Measurements from ENCODE around the gene SCO2.

The SCO2 gene

DNA sequence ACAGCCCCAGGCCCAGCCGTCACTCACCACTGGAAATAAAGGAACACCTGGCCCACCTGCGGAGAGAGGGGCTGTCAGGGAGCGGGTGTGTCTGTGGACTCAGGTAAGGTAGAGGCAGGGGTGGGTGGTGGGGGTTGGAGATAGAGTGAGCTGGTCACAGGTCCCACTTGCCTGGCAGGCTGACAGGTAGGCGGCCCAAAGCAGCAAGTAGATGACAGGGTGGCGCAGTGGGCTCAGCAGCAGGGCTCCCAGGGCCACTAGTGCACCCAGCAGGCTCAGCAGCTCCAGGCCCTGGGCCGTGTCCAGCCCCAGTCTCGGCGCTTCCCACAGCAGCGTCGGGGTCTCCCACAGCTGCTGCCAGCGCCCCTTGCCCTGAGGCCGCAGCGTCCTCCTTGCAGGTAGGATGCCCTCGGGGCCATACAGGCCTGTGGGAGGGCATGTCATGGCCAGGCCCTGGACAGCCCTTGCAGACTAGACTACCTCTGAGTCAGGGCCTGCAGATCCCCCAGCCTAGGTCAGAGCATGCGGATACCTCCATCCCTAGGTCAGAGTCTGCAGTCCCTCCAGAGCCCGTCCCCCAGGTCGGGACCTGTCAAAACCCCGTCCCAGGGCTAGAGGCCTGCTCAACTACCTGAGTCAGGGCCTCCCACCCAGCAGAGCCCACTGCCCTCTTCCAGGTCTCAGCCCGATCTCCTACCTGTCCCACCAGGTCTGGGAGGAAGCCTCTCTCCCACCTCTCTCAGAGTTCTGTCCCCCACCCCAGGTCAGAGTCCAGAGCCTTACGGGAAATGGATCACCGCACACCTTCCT lies 18.6 kb downstream of the SCO2 start:
- H3K4me3 Mint-ChIP-seq: peak overlapping the region; percentile 93
- no peaks in the 10 kb centered on the region for H3K9me3 Mint-ChIP-seq
- H3K27me3 Mint-ChIP-seq: no peaks in the 10 kb centered on the region
- peaks cover 16% of the 10 kb centered on the region for H3K4me1 Mint-ChIP-seq
- peak overlapping the region; percentile 84 for H3K27ac Mint-ChIP-seq
- peaks cover 6% of the 10 kb centered on the region for H3K36me3 Mint-ChIP-seq (ENCODE audit: low read depth)
- ATAC-seq: no peak
- DNase-seq: peak; percentile 23

- H3K4me3 Mint-ChIP-seq: peak overlapping the region; percentile 93
- no peaks in the 10 kb centered on the region for H3K27me3 Mint-ChIP-seq
- peaks cover 16% of the 10 kb centered on the region for H3K4me1 Mint-ChIP-seq
- H3K9me3 Mint-ChIP-seq: no peaks in the 10 kb centered on the region
- DNase-seq: no peak
- peaks cover 6% of the 10 kb centered on the region for H3K36me3 Mint-ChIP-seq (ENCODE audit: low read depth)
- ATAC-seq: no peak
- no peak overlapping the region for H3K27ac Mint-ChIP-seq
These were observed 19.4 kb downstream of the SCO2 start for GRCh38 chr22:50505776-50506610.

GRCh38 chr22:50505276-50505775 lies 20.1 kb downstream of the SCO2 start:
- DNase-seq (no peak), ATAC-seq (no peak)
- Mint-ChIP-seq H3K9me3 (no peaks in the 10 kb centered on the region), H3K27me3 (no peaks in the 10 kb centered on the region), H3K4me1 (peaks cover 15% of the 10 kb centered on the region), H3K36me3 (ENCODE audit: low read depth) (peaks cover 6% of the 10 kb centered on the region), H3K27ac (no peak overlapping the region), H3K4me3 (no peak overlapping the region)

GRCh38 chr22:50504369-50505211 lies 20.8 kb downstream of the SCO2 start:
- Mint-ChIP-seq H3K27me3 (no peaks in the 10 kb centered on the region), H3K9me3 (no peaks in the 10 kb centered on the region), H3K36me3 (ENCODE audit: low read depth) (peaks cover 6% of the 10 kb centered on the region), H3K4me1 (peaks cover 12% of the 10 kb centered on the region), H3K4me3 (no peak overlapping the region), H3K27ac (no peak overlapping the region)
- no peak for DNase-seq
- ATAC-seq: no peak

GRCh38 chr22:50503475-50504145 lies 21.8 kb downstream of the SCO2 start:
- no peaks in the 10 kb centered on the region for H3K36me3 Mint-ChIP-seq (ENCODE audit: low read depth)
- H3K4me1 Mint-ChIP-seq: peaks cover 2% of the 10 kb centered on the region
- H3K27ac Mint-ChIP-seq: no peak overlapping the region
- H3K9me3 Mint-ChIP-seq: no peaks in the 10 kb centered on the region
- H3K4me3 Mint-ChIP-seq: no peak overlapping the region
- ATAC-seq: no peak
- peak; percentile 48 for DNase-seq
- no peaks in the 10 kb centered on the region for H3K27me3 Mint-ChIP-seq

DNA sequence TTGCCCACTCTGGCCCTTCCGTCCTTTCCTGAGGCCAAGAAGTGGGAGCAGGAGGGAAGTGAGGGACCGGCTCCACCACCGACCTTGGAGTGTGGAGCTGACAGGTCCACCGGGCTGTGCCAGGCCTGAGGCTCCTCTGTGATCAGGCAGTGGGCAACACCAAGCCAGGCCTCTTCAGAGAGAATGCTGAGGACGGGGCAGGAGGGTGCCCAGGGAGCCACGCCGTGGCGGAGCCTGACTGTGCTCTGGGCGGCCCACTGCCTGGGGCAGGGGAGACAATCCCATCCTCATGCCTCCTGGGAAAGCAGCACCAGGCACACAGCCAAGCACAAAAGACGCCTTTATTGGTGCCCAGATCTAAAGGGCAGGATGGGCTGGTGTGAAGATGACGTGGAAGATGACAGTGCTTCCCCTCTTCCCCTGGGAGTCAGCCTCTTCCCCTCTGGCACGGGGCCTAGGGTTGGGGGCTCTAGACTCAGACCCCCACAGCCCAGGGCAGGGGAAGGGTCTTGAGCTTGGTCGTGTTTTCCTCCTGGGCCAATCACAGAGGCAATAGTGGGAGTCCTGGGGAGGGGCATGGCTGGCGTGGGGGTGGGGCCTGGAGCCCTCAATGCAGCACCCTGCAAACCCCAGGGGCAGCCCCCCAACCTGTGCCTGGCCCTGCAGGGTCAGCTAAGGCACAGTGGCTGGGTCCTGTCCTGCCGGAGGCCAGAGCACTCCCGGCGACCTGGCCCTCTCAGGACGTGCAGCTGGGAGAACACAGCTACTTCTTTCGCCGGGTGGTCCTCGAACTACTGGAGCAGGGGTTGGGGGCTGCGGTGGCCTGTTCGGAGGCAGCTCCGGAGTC lies 22.5 kb downstream of the SCO2 start:
- Mint-ChIP-seq H3K9me3 (no peaks in the 10 kb centered on the region), H3K27me3 (no peaks in the 10 kb centered on the region), H3K4me1 (peaks cover 2% of the 10 kb centered on the region), H3K27ac (no peak overlapping the region), H3K36me3 (ENCODE audit: low read depth) (no peaks in the 10 kb centered on the region), H3K4me3 (no peak overlapping the region)
- DNase-seq (no peak), ATAC-seq (no peak)

- DNase-seq (no peak), ATAC-seq (no peak)
- H3K4me3 Mint-ChIP-seq: no peak overlapping the region
- no peaks in the 10 kb centered on the region for H3K27me3 Mint-ChIP-seq
- no peaks in the 10 kb centered on the region for H3K36me3 Mint-ChIP-seq (ENCODE audit: low read depth)
- no peaks in the 10 kb centered on the region for H3K9me3 Mint-ChIP-seq
- H3K4me1 Mint-ChIP-seq: peaks cover 2% of the 10 kb centered on the region
- no peak overlapping the region for H3K27ac Mint-ChIP-seq
These were observed 23.3 kb downstream of the SCO2 start for GRCh38 chr22:50502096-50502495.

DNA sequence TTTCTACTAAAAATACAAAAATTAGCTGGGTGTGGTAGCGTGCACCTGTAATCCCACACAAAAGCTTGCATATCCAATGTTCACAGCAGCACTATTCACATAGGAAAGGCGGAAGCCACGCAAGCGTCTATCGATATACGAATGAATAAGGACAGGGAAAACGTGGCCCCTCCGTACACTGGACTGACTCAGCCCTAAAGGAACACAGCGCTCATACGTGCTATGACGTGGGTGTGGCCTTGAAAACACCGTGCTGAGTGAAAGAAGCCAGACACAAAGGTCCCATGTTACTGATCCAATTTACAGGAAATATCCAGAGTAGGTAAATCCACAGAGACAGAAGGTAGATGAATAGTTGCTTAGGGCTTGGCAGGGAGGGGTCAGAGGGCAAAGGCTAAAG lies 24.9 kb downstream of the SCO2 start:
- Mint-ChIP-seq H3K36me3 (ENCODE audit: low read depth) (no peaks in the 10 kb centered on the region), H3K27ac (no peak overlapping the region), H3K4me1 (no peaks in the 10 kb centered on the region), H3K4me3 (no peak overlapping the region), H3K9me3 (no peaks in the 10 kb centered on the region), H3K27me3 (no peaks in the 10 kb centered on the region)
- no peak for ATAC-seq
- no peak for DNase-seq

DNA sequence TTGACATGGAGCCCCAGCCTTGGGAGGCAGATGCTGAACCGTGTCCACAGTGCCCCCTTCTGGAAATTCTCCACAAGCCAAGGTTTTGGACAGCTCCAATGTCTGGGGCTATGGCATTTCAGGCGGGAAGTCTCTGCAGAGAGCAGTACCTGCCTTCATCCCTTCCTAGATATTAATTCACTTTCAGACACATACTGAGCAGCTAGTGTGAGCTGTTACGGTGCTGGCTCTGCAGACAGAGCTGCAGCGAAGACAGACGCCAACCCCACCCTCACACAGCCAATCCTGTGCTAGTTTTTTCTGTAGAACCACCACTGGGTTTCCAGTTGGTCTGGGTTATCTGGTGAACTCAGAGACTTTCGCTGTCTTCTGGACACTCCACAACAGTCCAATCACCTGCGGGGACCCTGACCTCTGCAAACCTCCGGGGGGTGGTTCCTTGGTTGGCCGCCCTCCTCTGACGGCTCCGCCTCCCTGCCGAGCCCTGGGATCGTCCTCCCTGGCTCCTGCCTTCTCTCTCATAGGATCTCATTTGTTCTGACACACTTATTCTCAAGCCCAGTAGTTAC lies 27.0 kb downstream of the SCO2 start:
- no peaks in the 10 kb centered on the region for H3K9me3 Mint-ChIP-seq
- no peaks in the 10 kb centered on the region for H3K27me3 Mint-ChIP-seq
- H3K4me1 Mint-ChIP-seq: no peaks in the 10 kb centered on the region
- H3K36me3 Mint-ChIP-seq (ENCODE audit: low read depth): no peaks in the 10 kb centered on the region
- DNase-seq (peak; percentile 72), ATAC-seq (peak; percentile 90)
- no peak overlapping the region for H3K27ac Mint-ChIP-seq
- H3K4me3 Mint-ChIP-seq: no peak overlapping the region

GRCh38 chr22:50497093-50497492 lies 28.3 kb downstream of the SCO2 start:
- ATAC-seq (no peak), DNase-seq (no peak)
- Mint-ChIP-seq H3K27me3 (no peaks in the 10 kb centered on the region), H3K27ac (no peak overlapping the region), H3K36me3 (ENCODE audit: low read depth) (no peaks in the 10 kb centered on the region), H3K9me3 (no peaks in the 10 kb centered on the region), H3K4me3 (no peak overlapping the region), H3K4me1 (no peaks in the 10 kb centered on the region)

DNA sequence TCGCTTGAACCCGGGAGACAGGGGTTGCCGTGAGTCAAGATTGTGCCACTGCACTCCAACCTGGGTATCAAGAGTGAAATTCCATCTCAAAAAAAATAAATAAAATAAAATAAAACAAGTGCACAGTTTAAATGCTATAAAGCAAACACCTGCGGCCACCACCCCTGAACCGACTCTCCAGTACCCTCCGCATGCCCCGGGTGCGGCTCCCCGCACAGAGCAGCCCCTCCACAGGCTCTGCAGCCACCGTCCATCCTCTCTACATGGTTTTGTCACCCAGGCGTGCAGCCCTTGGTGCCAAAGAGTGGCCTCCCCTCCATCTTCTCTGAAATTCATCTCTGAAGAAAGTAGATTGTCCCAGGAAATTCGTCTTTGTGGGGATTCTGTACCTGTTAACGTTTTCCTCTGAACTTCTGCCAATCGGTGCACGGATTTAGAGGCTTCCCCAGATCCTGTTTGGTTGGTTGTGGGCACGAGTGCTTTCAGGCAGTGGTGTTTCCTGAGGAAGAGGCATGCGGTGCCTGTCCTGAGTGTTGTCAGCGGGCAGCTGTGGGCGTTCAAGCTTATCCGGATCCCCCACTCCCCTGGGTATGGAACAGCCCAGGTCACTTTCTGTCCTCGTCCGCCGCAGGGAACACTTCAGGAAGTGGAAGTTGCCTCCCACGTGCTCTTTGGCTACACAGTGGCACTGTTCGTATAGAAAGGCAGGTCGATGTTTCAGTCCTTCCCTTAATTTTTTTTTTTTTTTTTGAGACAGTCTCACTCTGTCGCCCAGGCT lies 34.7 kb downstream of the SCO2 start:
- Mint-ChIP-seq H3K27me3 (peaks cover 2% of the 10 kb centered on the region), H3K27ac (no peak overlapping the region), H3K4me1 (peaks cover 8% of the 10 kb centered on the region), H3K4me3 (peak overlapping the region; percentile 43), H3K9me3 (no peaks in the 10 kb centered on the region), H3K36me3 (ENCODE audit: low read depth) (no peaks in the 10 kb centered on the region)
- no peak for ATAC-seq
- no peak for DNase-seq

GRCh38 chr22:50489363-50490243 lies 35.8 kb downstream of the SCO2 start:
- no peaks in the 10 kb centered on the region for H3K36me3 Mint-ChIP-seq (ENCODE audit: low read depth)
- no peak for ATAC-seq
- no peaks in the 10 kb centered on the region for H3K9me3 Mint-ChIP-seq
- no peak for DNase-seq
- H3K27me3 Mint-ChIP-seq: peaks cover 2% of the 10 kb centered on the region
- no peak overlapping the region for H3K27ac Mint-ChIP-seq
- H3K4me3 Mint-ChIP-seq: no peak overlapping the region
- peaks cover 10% of the 10 kb centered on the region for H3K4me1 Mint-ChIP-seq

Data from activated naive CD8-positive, alpha-beta T cell treated with anti-CD3 and anti-CD28 coated beads, Interleukin-2, amount 50 U/mL, for 24 hours (primary cell).